Endometrial microvascular endothelial cells (primary cell): ENCODE results near the gene DTWD2. TPM values are rescaled to one million over a fixed set of nuclear protein-coding genes. Genes with fewer than 3 reads are reported as not detected.

Experiments
- in situ Hi-C: cut with HindIII; loops from 2 replicates; pipeline ENCODE4 v1.10.0; 2017; ENCODE audit warnings: low sequenced_read_pairs, low pct_unique_long_range_greater_than_20kb; ENCODE audit errors: inconsistent ontology term
- total RNA-seq: library from RNA; depleted of rRNA; stranded (reverse); fragments of >200 nt; gene quantifications from one replicate; pipeline ENCODE4 v1.2.3, GENCODE V29; 2015; ENCODE audit errors: inconsistent ontology term

DTWD2 gene, protein sequence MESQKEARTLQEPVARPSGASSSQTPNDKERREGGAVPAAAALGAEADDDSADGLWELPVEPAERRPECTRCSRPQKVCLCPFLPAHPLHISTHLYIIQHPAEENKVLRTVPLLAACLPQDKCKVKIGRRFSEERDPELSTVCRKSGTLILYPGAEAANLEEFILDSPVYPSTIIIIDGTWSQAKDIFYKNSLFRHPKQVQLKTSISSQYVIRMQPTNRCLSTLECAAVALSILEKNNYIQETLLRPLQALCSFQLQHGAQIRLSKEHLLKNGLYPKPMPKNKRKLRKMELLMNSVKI
- total RNA-seq: 0.84 TPM

DNA sequence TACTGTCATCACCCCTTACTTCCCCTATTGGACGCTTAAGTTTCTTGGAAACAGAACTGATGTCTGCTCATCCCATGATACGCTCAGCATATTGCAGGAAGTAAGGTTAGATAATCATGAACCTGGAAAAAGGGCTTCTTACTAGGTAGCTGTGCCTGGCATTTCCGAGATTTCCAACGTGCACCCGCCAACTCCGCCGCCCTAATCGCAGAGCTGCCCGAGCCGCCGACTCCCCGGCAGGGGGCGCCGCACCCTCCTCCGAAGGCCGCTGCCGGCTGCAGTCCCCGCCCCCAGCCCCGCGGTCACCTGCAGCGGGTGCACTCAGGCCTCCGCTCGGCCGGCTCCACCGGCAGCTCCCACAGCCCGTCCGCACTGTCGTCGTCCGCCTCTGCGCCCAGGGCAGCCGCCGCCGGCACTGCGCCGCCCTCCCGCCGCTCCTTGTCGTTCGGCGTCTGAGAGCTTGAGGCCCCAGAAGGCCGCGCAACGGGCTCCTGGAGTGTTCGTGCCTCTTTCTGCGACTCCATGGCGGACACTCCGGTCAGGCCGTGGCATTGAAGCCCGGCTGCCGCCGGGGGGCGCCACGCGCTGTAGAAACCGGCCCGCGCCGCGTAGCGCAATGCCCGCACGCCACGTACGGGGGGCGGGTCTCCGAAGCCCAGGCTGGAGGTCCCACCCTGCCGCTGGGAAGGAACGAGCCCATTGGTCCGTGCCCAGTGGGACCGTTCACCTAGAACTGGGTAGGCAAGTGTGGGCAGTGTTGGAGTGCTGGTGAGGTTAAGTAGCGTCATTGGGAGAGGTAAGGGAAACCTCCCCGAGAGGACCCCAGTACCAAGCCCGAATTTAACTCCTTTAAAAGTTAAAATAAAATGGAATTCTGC lies at the start of gene DTWD2:
Gene DTWD2 (minus strand): TSS at position 560 of the 878 bp plus-strand sequence. CDS start 36 bp downstream, at position 524.
- in situ Hi-C loops: no loop called here

DNA sequence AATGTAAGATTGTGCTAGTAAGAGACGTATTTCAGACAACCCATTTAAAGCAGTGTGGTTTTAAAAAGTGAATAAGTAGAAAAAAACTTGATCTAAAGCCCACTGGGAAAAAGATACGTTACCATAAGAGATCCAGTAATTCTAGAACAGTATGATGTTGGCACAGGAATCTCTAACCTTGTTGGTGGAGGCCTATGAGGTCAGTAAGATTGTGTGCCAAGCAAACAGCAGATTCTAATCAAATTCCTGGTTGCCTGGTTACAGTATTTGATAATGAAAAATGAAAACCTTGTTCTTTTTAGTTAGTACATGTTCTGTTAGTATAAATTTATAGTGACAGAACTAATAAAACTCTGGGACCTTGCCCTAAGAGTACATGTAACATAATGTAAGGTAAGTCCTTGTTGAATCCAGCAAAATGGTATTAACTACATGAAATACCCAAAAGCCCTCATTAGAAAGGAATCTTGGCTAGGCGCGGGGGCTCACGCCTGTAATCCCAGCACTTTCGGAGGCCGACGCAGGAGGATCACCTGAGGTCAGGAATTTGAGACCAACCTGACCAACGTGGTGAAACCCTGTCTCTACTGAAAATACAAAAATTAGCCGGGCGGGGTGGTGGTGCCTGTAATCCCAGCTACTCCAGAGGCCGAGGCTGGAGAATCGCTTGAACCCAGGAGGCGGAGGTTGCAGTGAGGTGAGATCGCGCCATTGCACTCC lies 49.3 kb upstream of the DTWD2 start:
- in situ Hi-C loops: no loop called here

DNA sequence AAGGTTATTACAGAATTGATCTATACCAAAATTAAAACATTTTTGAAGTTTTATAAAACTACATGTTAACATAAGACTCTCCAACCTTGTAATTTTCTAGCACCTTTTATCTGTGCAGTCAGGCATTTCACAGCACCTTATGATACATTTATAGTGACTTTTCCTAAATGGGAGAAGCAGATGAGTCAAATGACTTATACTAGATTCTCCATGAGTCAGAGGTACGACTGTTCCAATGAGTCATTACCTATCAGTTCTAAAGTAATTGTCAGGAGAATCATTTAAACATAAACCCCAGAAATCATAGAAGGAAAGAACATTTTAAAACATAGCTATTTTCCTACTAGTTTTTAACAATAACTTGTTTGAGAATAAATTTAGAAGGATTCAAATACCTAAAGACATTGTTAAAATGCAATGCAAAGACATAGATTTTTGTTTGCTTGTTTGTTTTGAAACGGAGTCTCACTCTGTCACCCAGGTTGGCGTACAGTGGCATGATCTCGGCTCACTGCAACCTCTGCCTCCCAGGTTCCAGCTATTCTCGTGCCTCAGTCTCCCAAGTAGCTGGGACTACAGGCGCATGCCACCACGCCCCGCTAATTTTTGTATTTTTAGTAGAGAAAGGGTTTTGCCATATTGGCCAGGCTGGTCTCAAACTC lies 47.9 kb upstream of the DTWD2 start:
- in situ Hi-C loops: no loop called here

DNA sequence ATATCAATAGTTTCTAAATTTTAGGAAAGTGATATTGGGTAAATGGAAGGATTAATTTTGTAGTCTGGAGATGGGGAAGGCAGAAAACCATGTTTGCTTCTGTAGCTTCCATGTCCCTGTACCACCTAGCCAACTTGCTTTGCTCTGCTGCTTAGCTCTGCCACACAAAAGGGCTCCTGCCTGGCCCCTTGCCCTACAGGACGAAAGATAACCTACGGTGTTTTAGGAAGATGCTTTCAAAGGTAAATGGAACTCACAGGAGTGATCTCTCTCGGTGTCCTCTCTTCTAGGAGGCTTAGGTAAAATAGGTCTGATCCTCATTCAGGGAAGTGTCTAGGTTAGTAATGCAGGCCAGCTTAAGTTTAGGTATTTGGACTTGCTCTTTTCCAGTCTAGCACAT lies 44.8 kb upstream of the DTWD2 start:
- in situ Hi-C loops: no loop called here

DNA sequence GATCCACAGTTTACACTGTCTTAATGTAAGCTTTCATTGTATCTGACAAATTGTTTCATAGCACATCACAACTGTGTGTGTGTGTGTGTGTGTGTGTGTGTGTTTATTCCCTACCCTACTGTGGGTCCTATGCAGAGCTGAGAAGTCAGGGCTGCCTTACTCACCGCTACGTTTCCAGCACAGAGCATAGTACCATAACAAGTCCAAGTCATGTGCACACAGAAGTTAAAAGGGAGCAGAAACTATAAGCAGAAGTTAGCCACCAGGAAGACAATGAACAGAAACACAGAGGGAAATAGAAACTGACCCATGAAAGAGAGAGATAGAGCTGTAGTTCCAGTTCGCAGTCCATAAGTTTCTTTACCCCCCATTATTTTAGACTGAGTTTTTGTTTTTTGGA lies 44.3 kb upstream of the DTWD2 start:
- in situ Hi-C loops: no loop called here

DNA sequence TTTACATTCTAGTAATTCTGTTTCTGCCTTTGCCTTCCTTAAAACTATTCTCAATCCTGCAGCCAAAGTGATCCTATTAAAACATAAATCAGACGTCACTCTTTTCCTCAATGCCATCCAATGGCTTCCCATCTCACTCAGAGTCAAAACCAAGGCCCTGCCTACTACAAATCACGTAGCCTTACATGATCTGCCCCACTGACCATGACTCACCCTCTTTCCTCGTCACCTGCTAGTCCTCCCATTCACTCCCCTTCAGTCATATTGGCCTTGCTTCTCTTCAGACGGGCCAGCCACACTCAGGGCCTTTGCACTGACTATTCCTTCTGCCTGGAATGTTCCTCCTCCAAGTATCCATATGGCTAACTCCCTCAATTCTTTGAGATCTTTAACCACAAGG lies 43.6 kb upstream of the DTWD2 start:
- in situ Hi-C loops: no loop called here

DNA sequence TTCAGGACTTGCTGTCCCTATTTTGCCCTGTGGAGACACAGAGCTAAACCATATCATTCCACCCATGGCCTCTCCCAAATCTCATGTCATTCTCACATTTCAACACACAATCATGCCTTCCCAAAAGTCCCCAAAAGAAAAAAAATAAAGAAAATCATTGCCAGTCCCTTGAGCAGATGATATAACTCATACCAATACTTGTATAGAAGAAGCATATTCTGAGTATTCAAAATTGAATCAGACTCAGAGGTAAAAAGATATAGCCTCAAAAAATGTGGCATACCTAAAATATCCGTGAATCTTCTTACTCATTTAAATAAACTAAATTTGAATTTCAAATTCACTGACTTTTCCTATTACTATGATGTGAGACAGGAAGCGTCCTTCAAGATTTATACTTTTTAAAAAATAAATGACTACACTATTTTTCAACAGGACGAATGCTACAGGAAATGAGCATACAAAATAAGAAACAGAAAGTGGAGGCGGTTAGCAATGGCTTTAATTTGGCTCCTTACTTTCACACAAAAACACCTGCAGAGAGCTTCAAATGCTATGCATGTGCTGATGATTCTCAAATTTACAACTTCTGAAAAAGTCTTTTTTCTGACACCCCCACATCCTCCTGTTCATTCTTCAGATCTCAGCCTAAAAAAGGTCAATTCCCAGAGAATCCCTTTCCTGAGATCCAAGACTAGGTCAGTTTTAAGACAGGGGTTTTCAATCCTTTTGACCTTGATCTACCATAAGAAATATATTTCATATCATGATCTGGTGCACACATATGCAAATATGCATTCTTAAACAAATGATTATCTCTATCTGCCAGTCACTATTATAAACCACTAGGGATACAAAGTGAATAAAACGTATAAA lies 42.9 kb upstream of the DTWD2 start:
- in situ Hi-C loops: no loop called here

DNA sequence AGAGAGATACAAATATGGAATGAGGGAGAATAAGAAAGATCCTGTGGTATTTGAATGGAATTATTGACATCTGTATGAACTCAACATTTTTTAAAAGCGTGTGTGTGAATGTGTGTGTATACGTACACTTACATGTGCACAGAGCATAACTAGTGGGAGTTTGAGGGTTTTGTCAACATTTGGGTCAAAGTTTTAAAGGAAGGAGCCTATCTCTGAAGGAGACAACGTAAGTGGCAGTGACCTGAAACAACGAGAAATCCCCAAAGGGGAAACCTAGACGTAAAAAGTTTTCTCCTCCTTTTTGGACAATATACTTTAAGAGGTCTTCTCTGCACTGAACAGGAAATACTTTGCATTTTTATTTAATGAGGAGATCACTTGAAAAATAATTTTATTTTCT lies 40.2 kb upstream of the DTWD2 start:
- in situ Hi-C loops: no loop called here

DNA sequence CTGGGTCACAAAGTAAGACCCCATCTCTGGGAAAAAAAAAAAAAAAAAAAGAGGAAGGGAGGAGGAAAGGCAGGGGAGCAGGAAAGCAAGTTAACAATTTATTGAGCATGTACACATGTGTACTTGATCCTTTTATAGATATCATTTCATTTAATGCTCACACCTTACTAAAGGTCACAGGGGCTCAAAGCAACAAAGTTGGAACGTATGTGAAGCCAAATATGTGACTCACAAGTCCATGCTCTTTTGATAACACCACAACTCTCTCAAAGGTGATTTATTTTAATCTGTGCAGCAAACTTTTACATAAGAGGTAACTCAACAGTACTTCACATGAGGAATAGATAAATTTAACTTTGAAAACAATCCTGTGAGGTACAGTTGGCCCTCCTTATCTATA lies 34.4 kb upstream of the DTWD2 start:
- in situ Hi-C loops: no loop called here

DNA sequence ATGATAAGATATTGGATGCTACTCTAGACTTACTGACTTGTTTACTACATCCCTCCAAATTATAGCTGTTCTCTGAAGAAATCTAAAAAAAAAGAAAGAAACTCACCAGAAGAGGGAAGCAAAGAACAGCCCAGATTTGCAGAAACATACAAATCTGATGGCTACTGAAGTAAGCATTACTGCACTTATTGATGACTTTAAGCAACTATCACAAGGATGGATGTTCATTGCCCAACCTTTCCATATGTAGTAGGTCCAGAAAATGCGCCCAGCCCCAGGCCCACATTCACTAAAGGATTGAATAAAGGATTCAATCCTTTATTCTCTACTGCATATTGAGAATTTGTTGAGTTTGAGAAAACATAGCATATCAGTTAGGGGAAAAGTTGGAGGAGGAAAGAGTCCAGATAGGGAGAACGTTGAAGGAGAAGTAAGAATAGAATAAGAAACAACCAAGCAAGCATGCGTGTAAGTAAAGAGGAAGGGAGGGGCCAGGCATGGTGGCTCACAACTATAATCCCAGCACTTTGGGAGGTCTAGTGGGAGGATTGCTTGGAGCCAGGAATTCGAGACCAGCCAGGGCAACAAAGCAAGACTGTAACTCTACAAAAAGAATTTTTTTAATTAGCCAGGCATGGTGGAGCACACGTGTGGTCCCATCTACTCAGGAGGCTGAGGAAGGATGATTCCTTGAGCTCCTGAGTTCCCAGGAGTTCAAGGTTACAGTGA lies 33.8 kb upstream of the DTWD2 start:
- in situ Hi-C loops: no loop called here

DNA sequence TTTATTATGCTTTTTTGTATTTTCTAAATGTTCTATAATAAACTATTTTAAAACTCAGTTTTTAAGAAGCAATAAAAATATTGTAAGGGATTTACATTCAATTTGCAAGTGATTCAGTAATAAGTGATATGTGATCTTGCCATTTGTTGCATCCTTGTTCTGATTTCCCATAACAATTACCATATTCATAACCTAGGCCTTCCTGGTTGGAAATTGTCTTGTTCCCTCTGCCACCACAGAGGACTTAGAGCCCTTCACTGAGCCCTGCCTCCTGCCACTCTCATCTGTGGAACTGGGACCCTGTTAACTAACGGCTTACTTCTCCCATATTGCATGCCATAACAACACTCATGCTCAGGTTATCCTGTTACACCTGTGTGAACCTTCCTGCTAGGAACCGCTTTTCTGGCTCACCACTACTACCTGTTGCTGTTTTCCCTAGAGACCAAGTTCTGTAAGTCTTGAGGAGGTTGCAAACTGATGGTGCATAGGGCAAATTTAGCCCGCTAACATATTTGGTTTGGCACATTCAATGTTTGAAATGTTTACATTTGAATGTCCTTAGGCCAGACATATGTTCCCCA lies 32.9 kb upstream of the DTWD2 start:
- in situ Hi-C loops: no loop called here

DNA sequence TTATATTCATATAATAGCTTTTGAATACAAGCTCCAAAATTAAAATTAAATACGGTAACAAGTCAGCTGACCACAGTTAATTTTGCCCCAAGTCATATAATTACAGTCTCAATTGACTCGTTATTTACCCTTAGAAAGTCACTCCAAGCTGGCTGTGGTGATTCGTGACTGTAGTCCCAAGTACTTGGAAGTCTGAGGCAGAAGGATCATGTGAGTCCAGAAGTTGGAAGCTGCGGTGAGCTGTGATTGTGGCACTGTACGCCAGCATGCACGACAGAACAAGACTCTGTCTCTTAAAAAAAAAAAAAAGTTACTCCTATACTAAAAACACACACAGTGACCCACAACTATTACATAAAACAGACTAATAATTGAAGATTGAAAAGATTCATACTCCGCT lies 31.6 kb upstream of the DTWD2 start:
- in situ Hi-C loops: no loop called here

DNA sequence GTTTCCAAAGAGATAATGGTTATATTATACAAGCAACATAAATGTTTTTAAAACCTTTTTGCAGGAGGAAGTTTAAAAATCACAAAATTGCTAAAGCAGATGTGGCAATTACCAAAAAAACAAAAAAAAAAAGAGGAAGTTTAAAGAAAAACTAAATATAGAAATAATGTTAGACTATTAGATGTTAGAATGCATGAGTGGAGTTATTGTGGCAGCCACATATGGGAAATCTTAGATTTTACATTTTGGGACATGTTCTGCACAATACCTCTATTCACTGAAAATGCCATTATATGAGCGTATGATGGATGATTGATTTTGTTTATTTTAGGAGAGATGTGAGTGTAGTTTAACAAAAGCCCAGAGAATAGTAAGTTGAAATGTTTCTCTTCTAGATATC lies 31.2 kb upstream of the DTWD2 start:
- in situ Hi-C loops: no loop called here

DNA sequence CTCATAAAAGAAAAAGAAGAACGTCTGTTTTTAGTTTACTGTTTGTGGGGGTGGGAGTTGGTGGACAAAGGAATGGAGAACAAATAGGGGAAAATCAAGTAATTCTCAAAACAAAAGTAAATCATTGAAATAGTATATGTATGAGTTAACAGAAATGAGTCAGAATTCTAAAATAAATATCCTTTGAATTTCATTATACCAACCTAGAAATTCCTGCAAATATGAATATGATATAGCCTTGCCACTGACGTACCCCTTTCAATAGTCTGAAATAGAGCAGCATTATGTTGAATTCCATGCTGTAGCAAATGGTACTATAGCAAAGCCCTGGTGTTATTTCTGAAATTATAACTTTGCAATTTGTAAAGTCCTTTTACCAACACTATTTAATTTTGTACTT lies 29.6 kb upstream of the DTWD2 start:
- in situ Hi-C loops: no loop called here

DNA sequence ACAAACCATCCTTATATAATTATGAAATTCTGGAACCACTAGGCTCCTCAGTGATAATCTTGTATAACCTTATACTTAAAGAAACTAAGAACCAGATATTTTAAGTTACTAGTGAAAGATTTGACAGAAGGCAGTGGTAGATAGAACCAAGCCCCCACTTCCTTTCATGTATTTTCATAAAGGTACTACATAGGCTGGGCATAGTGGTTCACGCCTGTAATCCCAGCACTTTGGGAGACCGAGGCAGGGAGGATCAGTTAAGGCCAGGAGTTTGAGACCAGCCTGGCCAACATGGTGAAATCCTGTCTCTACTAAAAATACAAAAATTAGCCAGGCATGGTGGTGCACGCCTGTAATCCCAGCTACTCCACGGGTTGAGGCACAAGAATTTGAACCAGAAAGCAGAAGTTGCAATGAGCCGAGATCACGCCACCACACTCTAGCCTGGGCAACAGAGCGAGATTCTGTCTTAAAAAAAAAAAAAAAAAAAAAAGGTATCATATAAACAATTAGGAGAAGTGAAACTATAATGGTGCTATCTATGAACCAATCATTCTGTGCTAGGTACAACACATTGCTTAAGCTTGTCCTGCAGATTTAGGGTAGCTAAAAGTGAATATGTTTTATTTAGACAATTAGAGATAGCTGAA lies 27.9 kb upstream of the DTWD2 start:
- in situ Hi-C loops: no loop called here

DNA sequence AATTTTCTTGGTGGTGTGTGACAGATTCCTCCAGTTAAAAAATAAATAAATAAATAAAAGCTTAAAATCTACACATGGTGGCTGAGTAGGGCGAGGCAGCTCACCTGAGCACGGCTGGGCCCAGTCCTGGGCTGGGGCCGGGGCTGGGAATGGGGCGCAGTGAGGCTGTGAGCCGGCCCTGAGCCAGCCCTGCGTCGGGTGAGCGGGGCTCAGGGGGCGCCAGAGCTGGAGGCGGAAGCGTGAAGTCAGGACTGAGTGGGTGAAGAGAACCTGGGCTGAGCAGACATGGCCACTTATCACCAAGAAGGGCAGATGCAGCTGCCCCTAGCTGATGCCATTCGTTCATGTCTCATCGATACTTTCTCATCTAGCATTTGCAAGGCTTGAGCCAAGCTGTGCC lies 22.8 kb upstream of the DTWD2 start:
- in situ Hi-C loops: no loop called here

DNA sequence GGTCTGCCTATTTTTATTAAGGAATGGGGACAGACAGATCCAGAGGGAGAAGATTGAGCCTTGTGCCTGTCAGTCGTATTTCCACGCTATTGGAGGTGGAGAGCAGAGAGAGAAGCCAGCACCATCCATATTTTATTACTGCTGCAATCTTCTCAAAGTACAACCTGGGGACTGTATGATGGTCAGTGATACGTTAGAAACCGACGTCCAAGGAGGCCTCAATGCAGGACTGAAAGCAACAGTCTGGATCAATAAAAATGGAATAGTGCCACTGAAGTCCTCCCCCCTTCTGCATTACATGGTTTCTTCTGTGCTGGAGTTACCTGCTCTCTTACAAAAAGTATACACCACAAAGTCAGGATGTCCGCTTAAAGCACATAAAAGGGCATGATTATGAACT lies 21.9 kb upstream of the DTWD2 start:
- in situ Hi-C loops: no loop called here
